ENCODE results near the gene IGFBP4. TPM values are rescaled to one million over a fixed set of nuclear protein-coding genes. Genes with fewer than 3 reads are reported as not detected.
"Not testable (repeated sequence)": the region's sequence is repeated elsewhere in the genome, so short reads cannot be mapped to it uniquely, and the experiment has no call there.

IGFBP4 gene
- total and polyA plus RNA-seq, 2 donors (not counting 1 experiment from before 2014, with no cell fraction given), result 436 to 1,130 TPM

DNA sequence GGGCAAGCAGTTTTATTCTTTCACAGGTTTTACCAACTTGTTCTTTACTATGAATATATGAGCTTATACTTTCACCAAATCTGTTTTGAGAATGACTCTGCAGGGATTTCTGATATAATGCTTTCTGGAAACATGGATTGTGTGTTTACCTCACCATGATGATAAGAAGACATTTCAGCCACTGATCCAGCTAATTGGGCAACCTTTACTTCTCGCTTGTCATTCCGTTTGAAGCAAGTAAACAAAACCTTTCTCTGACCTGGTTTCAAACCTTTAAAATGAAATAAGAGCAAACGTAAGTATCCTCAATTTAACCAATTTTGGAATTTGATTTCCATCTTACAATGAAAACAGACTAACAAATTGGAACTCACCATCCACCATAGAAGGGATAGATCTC is 39.2 kb upstream of the IGFBP4 start:
- Histone ChIP-seq H3K9me3 (ENCODE audit: control insufficient read depth, insufficient read depth, low read depth, low read length) (no peaks in the 10 kb centered on the region), H3K9ac (ENCODE audit: insufficient read depth, low read length) (no peak overlapping the region), H2AFZ (ENCODE audit: low read length) (peak overlapping the region; percentile 21), H3K4me2 (ENCODE audit: extremely low read depth, insufficient read depth, low read length) (no peak overlapping the region), H3K4me3 (replicated peaks in 1 of 4; ENCODE audit: control extremely low read depth in 1 of 4, insufficient read depth in 1 of 4, low read depth in 3 of 4, low read length in 4 of 4) (no peak overlapping the region), H3K36me3 (ENCODE audit: control insufficient read depth, insufficient read depth, low read length) (peaks cover 7% of the 10 kb centered on the region), H3K4me1 (ENCODE audit: control insufficient read depth, extremely low read depth, insufficient read depth, low read length) (no peaks in the 10 kb centered on the region), H3K27me3 (ENCODE audit: control insufficient read depth, insufficient read depth, low read length) (no peaks in the 10 kb centered on the region), H4K20me1 (ENCODE audit: control insufficient read depth, extremely low read depth, insufficient read depth, low read length) (no peaks in the 10 kb centered on the region), H3K79me2 (ENCODE audit: control insufficient read depth, insufficient read depth, low read length) (no peaks in the 10 kb centered on the region), H3K27ac (ENCODE audit: insufficient read depth, low read length) (no peak overlapping the region)
- TF ChIP-seq, protein P1, sequence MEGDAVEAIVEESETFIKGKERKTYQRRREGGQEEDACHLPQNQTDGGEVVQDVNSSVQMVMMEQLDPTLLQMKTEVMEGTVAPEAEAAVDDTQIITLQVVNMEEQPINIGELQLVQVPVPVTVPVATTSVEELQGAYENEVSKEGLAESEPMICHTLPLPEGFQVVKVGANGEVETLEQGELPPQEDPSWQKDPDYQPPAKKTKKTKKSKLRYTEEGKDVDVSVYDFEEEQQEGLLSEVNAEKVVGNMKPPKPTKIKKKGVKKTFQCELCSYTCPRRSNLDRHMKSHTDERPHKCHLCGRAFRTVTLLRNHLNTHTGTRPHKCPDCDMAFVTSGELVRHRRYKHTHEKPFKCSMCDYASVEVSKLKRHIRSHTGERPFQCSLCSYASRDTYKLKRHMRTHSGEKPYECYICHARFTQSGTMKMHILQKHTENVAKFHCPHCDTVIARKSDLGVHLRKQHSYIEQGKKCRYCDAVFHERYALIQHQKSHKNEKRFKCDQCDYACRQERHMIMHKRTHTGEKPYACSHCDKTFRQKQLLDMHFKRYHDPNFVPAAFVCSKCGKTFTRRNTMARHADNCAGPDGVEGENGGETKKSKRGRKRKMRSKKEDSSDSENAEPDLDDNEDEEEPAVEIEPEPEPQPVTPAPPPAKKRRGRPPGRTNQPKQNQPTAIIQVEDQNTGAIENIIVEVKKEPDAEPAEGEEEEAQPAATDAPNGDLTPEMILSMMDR (conservative IDR thresholded peaks at IDR 0.05 in 1 of 2, IDR thresholded peaks at IDR 0.05 in 1 of 2; ENCODE audit: low read depth in 1 of 2, low read length in 2 of 2), result no peak
- TF ChIP-seq EZH2 (IDR thresholded peaks at IDR 0.05; ENCODE audit: low read length, missing control alignments), result no peak
- DNase-seq (ENCODE audit: low read depth in 2 of 2), result no peak

GRCh38 chr17:40407460-40407859 is 35.8 kb upstream of the IGFBP4 start:
- Histone ChIP-seq H3K4me2 (ENCODE audit: extremely low read depth, insufficient read depth, low read length) (no peak overlapping the region), H3K9me3 (ENCODE audit: control insufficient read depth, insufficient read depth, low read depth, low read length) (no peaks in the 10 kb centered on the region), H3K4me3 (replicated peaks in 1 of 4; ENCODE audit: control extremely low read depth in 1 of 4, insufficient read depth in 1 of 4, low read depth in 3 of 4, low read length in 4 of 4) (no peak overlapping the region), H3K27me3 (ENCODE audit: control insufficient read depth, insufficient read depth, low read length) (no peaks in the 10 kb centered on the region), H2AFZ (ENCODE audit: low read length) (no peak overlapping the region), H3K79me2 (ENCODE audit: control insufficient read depth, insufficient read depth, low read length) (no peaks in the 10 kb centered on the region), H3K27ac (ENCODE audit: insufficient read depth, low read length) (no peak overlapping the region), H3K36me3 (ENCODE audit: control insufficient read depth, insufficient read depth, low read length) (peaks cover 5% of the 10 kb centered on the region), H3K9ac (ENCODE audit: insufficient read depth, low read length) (no peak overlapping the region), H3K4me1 (ENCODE audit: control insufficient read depth, extremely low read depth, insufficient read depth, low read length) (no peaks in the 10 kb centered on the region), H4K20me1 (ENCODE audit: control insufficient read depth, extremely low read depth, insufficient read depth, low read length) (no peaks in the 10 kb centered on the region)
- TF ChIP-seq, protein P1 (conservative IDR thresholded peaks at IDR 0.05 in 1 of 2, IDR thresholded peaks at IDR 0.05 in 1 of 2; ENCODE audit: low read depth in 1 of 2, low read length in 2 of 2), result no peak
- no peak for TF ChIP-seq EZH2 (IDR thresholded peaks at IDR 0.05; ENCODE audit: low read length, missing control alignments)
- DNase-seq (ENCODE audit: low read depth in 2 of 2), result no peak

GRCh38 chr17:40409540-40409939 is 33.7 kb upstream of the IGFBP4 start:
- not testable (repeated sequence) for H4K20me1 ChIP-seq (ENCODE audit: control insufficient read depth, extremely low read depth, insufficient read depth, low read length); H3K27me3 ChIP-seq (ENCODE audit: control insufficient read depth, insufficient read depth, low read length); H3K4me3 ChIP-seq (replicated peaks in 1 of 4; ENCODE audit: control extremely low read depth in 1 of 4, insufficient read depth in 1 of 4, low read depth in 3 of 4, low read length in 4 of 4); H3K9ac ChIP-seq (ENCODE audit: insufficient read depth, low read length); H3K36me3 ChIP-seq (ENCODE audit: control insufficient read depth, insufficient read depth, low read length); H3K79me2 ChIP-seq (ENCODE audit: control insufficient read depth, insufficient read depth, low read length); H3K9me3 ChIP-seq (ENCODE audit: control insufficient read depth, insufficient read depth, low read depth, low read length); H3K4me2 ChIP-seq (ENCODE audit: extremely low read depth, insufficient read depth, low read length); H3K4me1 ChIP-seq (ENCODE audit: control insufficient read depth, extremely low read depth, insufficient read depth, low read length); H2AFZ ChIP-seq (ENCODE audit: low read length); H3K27ac ChIP-seq (ENCODE audit: insufficient read depth, low read length); DNase-seq (ENCODE audit: low read depth in 2 of 2)
